NCI-H2196 treated with DMSO at 0.1 percent for 48 hours (cell line): Measurements from ENCODE around the gene RGS14.
A peak's percentile ranks its signal among the peaks of the same experiment; 100 is the strongest.
"Not testable (repeated sequence)": the region's sequence is repeated elsewhere in the genome, so short reads cannot be mapped to it uniquely, and the experiment has no call there.

ENCODE experiments used
- DNase-seq: peaks from one replicate; lab custom pipeline; 2025; ENCODE audit not compliant: unreplicated experiment; lab: John Stamatoyannopoulos, UW

Gene RGS14

GRCh38 chr5:177327539-177328522 is 29.9 kb upstream of the RGS14 start:
- no peak for DNase-seq

DNA sequence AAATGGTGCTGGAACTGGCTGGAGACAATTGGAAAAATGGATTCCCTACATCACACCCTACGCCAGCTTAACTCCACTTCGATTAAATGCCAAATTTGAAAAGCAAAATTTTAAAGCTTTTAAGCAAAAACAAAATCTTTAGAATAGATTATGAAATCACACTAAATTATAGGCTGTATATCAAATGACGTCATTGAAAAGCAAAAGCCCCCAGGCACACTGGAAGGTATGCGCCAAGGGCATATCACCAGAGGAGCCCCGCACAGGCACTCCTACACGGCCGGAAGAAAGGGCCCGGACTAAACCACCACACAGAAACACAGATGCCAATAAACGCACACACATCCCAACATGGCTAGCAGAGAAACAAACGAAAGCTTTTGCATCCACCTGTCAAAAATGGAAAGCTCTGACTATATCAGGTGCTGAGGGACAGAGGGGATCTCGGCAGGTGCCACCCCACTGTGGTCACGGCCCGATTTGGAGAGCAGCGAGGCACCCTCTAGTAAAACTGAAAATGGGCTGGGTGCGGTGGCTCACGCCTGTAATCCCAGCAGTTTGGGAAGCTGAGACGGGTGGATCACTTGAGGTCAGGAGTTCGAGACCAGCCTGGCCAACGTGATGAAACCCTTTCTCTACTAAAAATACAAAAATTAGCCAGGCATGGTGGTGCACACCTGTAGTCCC is 29.0 kb upstream of the RGS14 start:
- no peak for DNase-seq

GRCh38 chr5:177329883-177330282 is 27.8 kb upstream of the RGS14 start:
- no peak for DNase-seq

GRCh38 chr5:177330991-177331842 is 26.5 kb upstream of the RGS14 start:
- DNase-seq = no peak

GRCh38 chr5:177332031-177332895 is 25.5 kb upstream of the RGS14 start:
- no peak for DNase-seq

DNA sequence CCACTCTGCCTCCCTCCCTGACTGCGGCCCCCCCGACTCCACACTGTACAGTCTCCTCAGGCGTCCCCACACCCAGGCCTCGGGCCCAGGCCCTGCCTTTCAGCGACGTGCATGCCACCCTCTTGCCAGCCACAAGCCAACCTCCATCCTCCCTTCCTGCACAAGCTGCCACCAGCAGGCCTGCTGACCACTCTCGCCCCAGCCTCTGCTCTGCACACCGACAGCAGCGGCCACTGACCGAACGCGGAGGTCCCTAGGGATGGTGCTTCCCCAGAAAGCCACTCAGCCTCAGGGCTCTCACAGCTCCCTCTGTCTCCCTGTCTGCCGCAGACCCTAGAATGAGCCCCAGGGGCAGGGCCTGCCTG is 24.8 kb upstream of the RGS14 start:
- no peak for DNase-seq

DNA sequence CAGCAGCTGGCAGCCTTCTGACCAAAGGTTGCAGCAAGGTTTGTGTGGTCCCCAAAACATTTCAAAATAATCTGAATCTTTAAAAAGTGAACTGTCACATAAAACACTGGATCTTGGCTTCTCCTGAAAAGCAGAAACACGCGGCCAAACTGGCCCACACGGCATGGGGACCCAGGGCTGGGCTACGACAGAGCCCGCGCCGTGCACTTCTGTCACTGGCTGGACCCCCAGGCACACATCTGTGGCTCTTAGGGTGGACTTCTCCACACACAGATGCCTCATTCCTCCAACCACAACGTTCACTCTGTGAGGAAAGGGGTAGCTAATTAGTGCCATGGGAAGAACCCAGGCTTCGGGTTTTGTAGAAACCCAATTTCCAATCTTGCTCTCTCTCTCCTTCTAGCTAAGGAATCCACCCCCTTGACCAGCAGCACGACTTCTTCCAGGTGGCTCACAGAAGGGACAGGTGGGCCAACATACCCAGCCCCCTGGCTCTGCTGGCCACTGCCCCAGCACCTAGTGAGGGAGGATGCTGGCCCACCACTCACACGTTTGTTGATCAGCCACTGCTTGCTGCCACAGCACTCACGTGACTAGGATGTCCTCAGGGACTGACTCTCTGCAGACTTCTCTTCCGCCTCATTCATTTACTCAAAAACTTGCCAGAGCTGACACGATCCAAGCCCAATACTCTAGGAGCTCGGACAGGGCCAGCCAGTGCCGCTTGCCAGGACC is 24.1 kb upstream of the RGS14 start:
- DNase-seq = no peak

DNA sequence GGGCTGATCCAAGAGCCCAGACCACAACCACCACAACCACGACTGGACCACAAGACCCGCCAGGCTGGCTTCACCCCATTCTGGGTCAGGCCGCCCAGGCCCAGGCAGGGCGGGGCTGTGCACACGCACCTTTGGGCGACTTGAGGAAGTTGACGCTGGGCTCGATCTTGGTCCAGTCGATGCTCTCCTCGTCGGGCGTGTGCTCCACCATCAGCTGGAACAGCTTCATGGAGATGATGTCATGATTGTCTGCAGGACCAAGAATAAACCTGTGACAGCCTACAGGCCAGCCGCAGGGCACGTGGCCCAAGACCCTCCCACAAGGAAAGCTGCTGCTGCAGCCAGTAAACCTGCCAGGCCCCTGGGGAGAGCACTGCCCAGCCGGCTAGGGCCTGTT is 23.6 kb upstream of the RGS14 start:
- no peak for DNase-seq

DNA sequence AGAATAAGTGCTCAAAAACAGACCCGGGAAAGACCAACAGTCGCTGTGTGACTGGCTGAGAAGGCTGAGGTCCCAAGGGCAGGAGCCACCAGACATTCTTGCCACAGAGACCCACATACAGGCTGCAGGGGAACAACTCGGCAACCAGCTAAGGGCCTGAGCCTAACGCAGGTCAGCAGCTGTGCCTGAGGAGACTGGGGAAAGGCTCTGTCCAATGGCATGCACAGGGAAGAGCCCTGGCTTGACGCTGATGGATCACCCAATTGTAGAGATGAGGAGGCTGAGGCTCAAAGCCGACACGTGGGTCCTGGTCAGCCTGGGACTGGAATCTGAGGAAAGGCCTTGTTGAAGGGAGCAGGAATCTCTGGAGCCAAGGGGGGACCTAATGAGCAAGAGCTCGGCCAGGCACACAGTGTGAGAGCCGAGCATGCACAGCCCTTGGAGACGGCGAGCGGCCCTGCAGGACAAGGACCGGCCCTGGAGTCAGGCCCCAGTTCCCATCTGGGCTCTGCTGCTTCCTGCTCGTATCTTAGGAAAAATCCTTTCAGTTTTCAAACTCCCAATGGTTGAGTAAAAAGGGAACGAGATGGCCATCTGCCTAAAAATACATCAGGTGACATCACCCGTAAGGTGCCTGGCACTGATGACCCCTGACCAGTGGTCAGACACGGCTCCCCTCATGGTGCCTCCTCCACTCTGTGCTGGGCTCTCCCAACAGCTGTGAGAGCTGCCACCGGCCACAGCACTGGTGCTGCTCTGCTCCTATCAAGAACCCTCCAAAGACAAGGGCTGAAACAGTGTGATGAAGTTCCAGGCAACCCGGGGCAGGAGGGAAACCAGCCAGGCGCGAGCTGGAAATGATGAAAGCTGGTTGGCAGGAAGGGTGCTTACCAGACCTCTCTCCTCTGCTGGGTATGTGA is 22.7 kb upstream of the RGS14 start:
- no peak for DNase-seq

- DNase-seq = no peak
Measured at GRCh38 chr5:177335701-177336065, 22.0 kb upstream of the RGS14 start.

- DNase-seq = peak; percentile 32
Measured at GRCh38 chr5:177336112-177336511, 21.6 kb upstream of the RGS14 start.

DNA sequence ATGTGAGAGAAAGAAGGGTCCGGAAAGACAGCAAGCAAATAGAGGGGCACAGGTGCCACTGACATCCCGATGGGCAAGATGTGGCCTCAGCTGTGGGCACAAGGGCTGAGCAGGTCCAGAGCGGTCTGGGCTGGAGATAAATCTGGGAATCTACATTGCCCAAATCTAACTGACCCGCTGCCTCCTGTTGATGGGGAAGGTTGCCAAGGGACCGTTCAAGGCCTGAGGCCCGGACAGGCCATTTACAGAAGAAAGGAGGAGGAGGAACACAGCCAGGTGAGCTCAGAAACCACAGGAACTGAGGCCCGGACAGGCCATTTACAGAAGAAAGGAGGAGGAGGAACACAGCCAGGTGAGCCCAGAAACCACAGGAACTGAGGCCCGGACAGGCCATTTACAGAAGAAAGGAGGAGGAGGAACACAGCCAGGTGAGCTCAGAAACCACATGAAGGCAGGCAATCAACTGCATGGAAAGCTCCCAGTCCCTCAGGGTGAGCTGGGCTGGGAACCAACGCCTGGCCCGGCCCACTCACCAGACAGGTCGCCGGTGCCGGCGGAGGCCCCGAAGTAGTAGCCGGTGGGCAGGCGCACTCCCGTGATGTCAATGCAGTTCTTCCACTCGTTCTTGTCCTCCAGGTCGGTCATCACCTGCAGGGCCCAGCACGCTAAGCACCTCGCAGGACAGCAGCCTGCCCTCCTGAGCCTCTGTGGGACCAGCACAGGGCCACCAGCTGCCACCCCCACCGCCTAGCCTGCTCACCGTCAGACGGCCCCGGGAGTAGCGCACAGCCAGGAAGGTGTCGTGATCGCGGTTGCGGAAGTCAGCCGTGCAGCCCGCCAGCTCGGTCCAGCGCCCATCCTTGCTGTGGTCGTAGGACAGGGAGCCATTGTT is 20.9 kb upstream of the RGS14 start:
- no peak for DNase-seq

- no peak for DNase-seq
Measured at GRCh38 chr5:177338251-177339106, 19.2 kb upstream of the RGS14 start.

DNA sequence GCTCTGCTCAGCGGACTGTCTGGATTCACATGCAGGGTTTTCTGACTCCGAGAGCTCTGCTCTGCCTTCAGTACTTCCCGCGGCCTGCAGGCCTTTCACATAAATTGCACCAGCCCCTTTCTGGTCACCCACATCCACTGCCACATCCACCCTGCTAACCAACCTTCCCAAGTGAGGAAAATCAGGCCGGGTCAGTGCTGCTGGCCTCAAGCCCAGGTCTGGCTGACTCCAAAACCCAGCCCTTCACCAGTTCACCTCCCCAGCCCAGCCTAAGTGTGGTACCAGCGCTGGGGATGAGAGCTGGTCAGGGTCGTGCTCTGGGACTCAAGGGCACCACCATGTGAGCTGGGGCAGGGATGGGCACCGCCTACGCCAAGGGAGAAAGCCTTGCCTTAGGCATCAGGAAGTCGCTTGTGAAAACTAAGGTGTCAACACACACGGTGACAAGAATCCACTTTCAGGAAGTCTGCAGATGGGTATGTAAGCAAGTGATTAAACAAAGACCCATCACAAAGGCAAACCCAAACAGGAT is 18.6 kb upstream of the RGS14 start:
- DNase-seq = peak; percentile 13

GRCh38 chr5:177343000-177343399 is 14.7 kb upstream of the RGS14 start:
- not testable (repeated sequence) for DNase-seq

- no peak for DNase-seq
Measured at GRCh38 chr5:177343777-177344176, 13.9 kb upstream of the RGS14 start.

DNA sequence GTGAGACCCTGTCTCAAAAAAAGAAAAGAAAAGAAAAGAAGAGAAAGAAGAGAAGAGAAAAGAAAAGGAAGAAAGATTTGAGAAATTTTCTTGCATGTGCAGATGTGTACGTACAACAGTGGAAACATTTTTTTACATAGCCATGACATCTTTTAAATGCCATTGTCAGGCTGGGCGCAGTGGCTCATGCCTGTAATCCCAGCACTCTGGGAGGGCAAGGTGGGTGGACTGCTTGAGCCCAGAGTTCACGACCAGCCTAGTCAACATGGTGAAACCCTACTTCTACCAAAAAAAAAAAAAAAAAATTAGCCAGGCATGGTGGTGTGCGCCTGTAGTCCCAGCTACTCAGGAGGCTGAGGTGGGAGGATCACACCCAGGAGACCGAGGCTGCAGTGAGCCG is 12.8 kb upstream of the RGS14 start:
- no peak for DNase-seq
